ENCODE measurements around the gene DNAJC1.

Gene DNAJC1

DNA sequence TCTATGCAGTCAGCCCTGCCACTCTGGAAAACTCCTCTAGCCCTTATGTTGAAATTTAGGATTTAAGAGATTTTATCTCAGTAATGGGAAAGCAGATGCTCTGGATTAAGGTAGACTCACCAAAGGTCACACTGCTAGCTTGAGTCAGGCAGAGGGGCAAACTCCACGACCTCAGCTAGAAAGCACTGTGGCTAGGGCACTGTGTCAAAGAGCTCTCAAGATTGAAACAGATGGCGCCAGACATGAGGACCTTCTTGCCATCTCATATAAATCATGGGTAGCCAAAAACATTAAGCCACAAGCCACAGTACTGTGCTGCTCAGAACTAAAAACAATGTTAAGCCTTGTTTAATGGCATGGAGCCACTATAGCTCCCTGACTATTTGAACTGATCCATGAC, 188.7 kb downstream of the DNAJC1 start:
- TF ChIP-seq CTCF (IDR thresholded peaks at IDR 0.05): no peak
- Histone ChIP-seq H3K27ac (no peak overlapping the region), H3K4me3 (no peak overlapping the region)
- DNase-seq (ENCODE audit: low spot score): no peak

DNA sequence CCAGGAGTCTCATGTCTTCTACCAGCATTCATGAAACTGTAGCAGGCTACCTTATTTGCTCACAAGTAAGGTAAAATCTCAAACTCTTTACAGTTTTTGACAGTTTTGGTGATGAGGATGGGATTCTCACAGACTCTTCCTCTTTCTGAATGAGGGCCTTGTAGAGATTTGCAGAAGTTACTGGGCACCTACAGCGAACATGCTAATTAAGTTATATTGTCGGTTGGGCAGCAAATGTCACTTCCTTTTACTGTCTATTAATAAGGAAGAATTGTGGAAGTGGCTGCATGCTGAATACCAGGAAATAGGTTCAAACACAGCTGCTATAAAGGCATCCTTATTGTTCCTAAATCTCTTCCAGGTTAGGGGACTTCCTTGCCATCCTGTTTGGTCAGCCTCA, 189.6 kb downstream of the DNAJC1 start:
- H3K27ac ChIP-seq: no peak overlapping the region
- no peak overlapping the region for H3K4me3 ChIP-seq
- DNase-seq (ENCODE audit: low spot score): no peak
- no peak for TF ChIP-seq CTCF (IDR thresholded peaks at IDR 0.05)

DNA sequence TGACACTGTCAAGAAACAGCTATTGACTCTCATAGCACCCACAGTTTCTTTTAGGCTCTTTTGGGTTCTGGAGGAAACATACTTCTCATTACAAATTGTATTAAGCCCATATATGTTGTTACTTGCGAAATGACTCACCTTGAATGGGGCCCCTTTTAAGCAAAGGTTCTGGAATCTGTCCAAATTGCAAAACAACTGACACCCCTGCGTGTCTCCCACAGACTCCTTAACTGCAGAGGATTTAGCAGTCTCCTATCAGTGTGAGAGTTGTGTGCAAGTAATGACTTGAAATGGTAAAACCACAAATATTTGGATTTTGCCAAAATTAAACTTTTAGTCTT, 192.3 kb downstream of the DNAJC1 start:
- DNase-seq (ENCODE audit: low spot score): no peak
- no peak overlapping the region for H3K27ac ChIP-seq
- TF ChIP-seq CTCF (IDR thresholded peaks at IDR 0.05): no peak
- no peak overlapping the region for H3K4me3 ChIP-seq

GRCh38 chr10:21810582-21811244, 192.8 kb downstream of the DNAJC1 start:
- no peak for TF ChIP-seq CTCF (IDR thresholded peaks at IDR 0.05)
- H3K27ac ChIP-seq: no peak overlapping the region
- H3K4me3 ChIP-seq: no peak overlapping the region
- no peak for DNase-seq (ENCODE audit: low spot score)

- no peak for TF ChIP-seq CTCF (IDR thresholded peaks at IDR 0.05)
- Histone ChIP-seq H3K27ac (no peak overlapping the region), H3K4me3 (no peak overlapping the region)
- DNase-seq (ENCODE audit: low spot score): no peak
These were observed 195.0 kb downstream of the DNAJC1 start for GRCh38 chr10:21808550-21808949.

DNA sequence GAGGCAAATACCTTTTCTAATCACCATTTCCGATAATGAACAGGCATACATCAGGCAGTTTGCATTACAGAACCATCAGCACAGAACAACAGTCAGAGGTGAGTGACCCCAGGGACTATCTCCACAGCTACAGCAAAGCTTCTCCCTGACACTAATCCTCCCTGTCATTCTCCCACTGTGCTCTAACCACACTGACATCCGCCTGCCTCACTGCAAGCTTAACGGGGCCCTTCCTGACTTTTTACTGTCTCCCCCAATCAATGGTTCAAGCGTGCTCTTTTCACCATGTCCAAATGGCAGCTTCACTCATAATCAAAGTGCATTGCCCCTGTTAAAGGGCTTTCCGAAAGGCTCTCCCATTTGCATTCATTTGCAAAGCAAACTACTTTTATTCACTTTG, 196.3 kb downstream of the DNAJC1 start:
- Histone ChIP-seq H3K27ac (no peak overlapping the region), H3K4me3 (no peak overlapping the region)
- no peak for TF ChIP-seq CTCF (IDR thresholded peaks at IDR 0.05)
- DNase-seq (ENCODE audit: low spot score): no peak

GRCh38 chr10:21803374-21803773, 200.2 kb downstream of the DNAJC1 start:
- no peak for TF ChIP-seq CTCF (IDR thresholded peaks at IDR 0.05)
- H3K27ac ChIP-seq: no peak overlapping the region
- no peak for DNase-seq (ENCODE audit: low spot score)
- no peak overlapping the region for H3K4me3 ChIP-seq
